ENCODE results near the gene P4HTM. TPM values are rescaled to one million over a fixed set of nuclear protein-coding genes. Genes with fewer than 3 reads are reported as not detected.

Gene P4HTM
- total and polyA plus RNA-seq, 2 of the 4 experiments (the other 2 are of a cell fraction) = 10.4 to 26.1 TPM

- H3K27ac ChIP-seq (ENCODE audit: insufficient read depth, low read length) = no peak overlapping the region
- H4K5ac ChIP-seq (ENCODE audit: low read depth, low read length) = no peak overlapping the region
- H3K56ac ChIP-seq (ENCODE audit: extremely low read depth, insufficient read depth, low read length) = no peak overlapping the region
- dilution Hi-C loops (cut with HindIII; ENCODE audit: low sequenced_read_pairs, unreplicated experiment) (no loop called here), in situ Hi-C loops (cut with MboI; ENCODE audit: low sequenced_read_pairs) (no loop called here), intact Hi-C loops (cut with micrococcal nuclease) (no loop called here)
- H2AFZ ChIP-seq (replicated peaks; ENCODE audit: low read length, poor library complexity) = no peak overlapping the region
- no peak overlapping the region for H2BK15ac ChIP-seq (ENCODE audit: low read depth, low read length)
- H3K27me3 ChIP-seq (ENCODE audit: control insufficient read depth, insufficient read depth, low read length) = no peaks in the 10 kb centered on the region
- DNase-seq = no peak
- H3K4ac ChIP-seq (ENCODE audit: low read depth, low read length) = no peak overlapping the region
- H2AK9ac ChIP-seq (replicated peaks; ENCODE audit: low read depth, low read length, poor library complexity) = no peak overlapping the region
- H4K8ac ChIP-seq (ENCODE audit: low read depth in 2 of 2, low read length in 2 of 2) = no peak overlapping the region; a peak in 1 of 4 replicates
- no peak overlapping the region for H2BK5ac ChIP-seq (ENCODE audit: low read depth, low read length, poor library complexity, severe bottlenecking)
- peaks cover 4% of the 10 kb centered on the region for H4K20me1 ChIP-seq (ENCODE audit: insufficient read depth, low read length)
- no peak overlapping the region for H3K4me3 ChIP-seq (ENCODE audit: insufficient read depth, low read depth, low read length)
- no peak overlapping the region for H3K4me2 ChIP-seq (ENCODE audit: low read depth, low read length)
- WGBS, 2 experiments (ENCODE audit: extremely low coverage in 2 of 2, insufficient read length in 1 of 2) = no CpG with 5 or more reads among the region's 6 CpGs
- ChIA-PET CTCF (no interaction called here), POLR2A (ENCODE audit: unreplicated experiment) (no interaction called here)
- peaks cover 56% of the 10 kb centered on the region for H3K36me3 ChIP-seq (ENCODE audit: control insufficient read depth, insufficient read depth, low read length)
- H3K23ac ChIP-seq (ENCODE audit: low read depth, low read length) = no peak overlapping the region
- no peak overlapping the region for H2BK120ac ChIP-seq (ENCODE audit: low read depth, low read length)
- H3K9me1 ChIP-seq (ENCODE audit: insufficient read depth, low read length) = peaks cover 29% of the 10 kb centered on the region
- no peak overlapping the region for H3K14ac ChIP-seq (replicated peaks; ENCODE audit: low read depth, low read length)
- peaks cover 33 to 62% of the 10 kb centered on the region in 2 experiments for H3K79me1 ChIP-seq (ENCODE audit: low read depth in 1 of 2, low read length in 2 of 2)
- no peak overlapping the region for H2AK5ac ChIP-seq (ENCODE audit: low read depth, low read length)
- BruUV-seq (replicated peaks) = no TSS peak
- H4K91ac ChIP-seq (ENCODE audit: insufficient read depth, low read depth, low read length) = no peak overlapping the region
- no peak overlapping the region for H3K9ac ChIP-seq (ENCODE audit: low read depth, low read length)
- no peak overlapping the region for H3K18ac ChIP-seq (ENCODE audit: low read depth, low read length)
- H3K9me3 ChIP-seq (ENCODE audit: control insufficient read depth, insufficient read depth, low read length) = no peaks in the 10 kb centered on the region
- no peak for ATAC-seq (ENCODE audit: low read depth)
- TF ChIP-seq RFX5 (IDR thresholded peaks at IDR 0.05; ENCODE audit: low read depth, low read length) (no peak), MXI1 (IDR thresholded peaks at IDR 0.05; ENCODE audit: borderline replicate concordance, low read depth, low read length) (no peak), CEBPB (IDR thresholded peaks at IDR 0.05; ENCODE audit: low read depth, low read length) (no peak), NFE2L2 (IDR thresholded peaks at IDR 0.05; ENCODE audit: low read depth, low read length) (no peak), RAD21 (IDR thresholded peaks at IDR 0.05; ENCODE audit: low read length) (no peak), POLR2A (IDR thresholded peaks at IDR 0.05; ENCODE audit: low read depth, low read length) (no peak), ELK1 (IDR thresholded peaks at IDR 0.05; ENCODE audit: borderline replicate concordance, low read depth, low read length) (no peak), CHD1 (IDR thresholded peaks at IDR 0.05; ENCODE audit: low read depth, low read length) (no peak)
- peaks cover 7% of the 10 kb centered on the region for H3K4me1 ChIP-seq (ENCODE audit: control insufficient read depth, insufficient read depth, low read length)
- H2BK20ac ChIP-seq (ENCODE audit: low read depth, low read length) = no peak overlapping the region
Observed at GRCh38 chr3:49030321-49030720, 40.3 kb downstream of the P4HTM start.

All from IMR-90 (cell line).